RWPE2 (cell line): ENCODE data around the gene APRT.

Experiments
- ATAC-seq: fragments of 200-7000 bp; cut with Tn5 transposase; 3 replicates; pipeline ENCODE4 v1.9.1; 2021; ENCODE audit warnings: low read depth
- DNase-seq: peaks from one replicate; pipeline ENCODE4 v3.0.0-alpha.2; 2020; ENCODE audit warnings: low spot score
- H3K27ac ChIP-seq: fragments of 450-650 bp; 2 replicates; pipeline ENCODE4 v1.5.1; 2017; ENCODE audit warnings: mild to moderate bottlenecking; ENCODE audit not compliant: poor library complexity, severe bottlenecking
- H3K27me3 ChIP-seq: fragments of 250-450 bp; sonication (Bioruptor Pico); 2 replicates; pipeline ENCODE4 v1.5.1; 2021; ENCODE audit warnings: mild to moderate bottlenecking, moderate library complexity; ENCODE audit not compliant: insufficient read depth, poor library complexity, severe bottlenecking
- H3K36me3 ChIP-seq: fragments of 250-450 bp; sonication (Bioruptor Pico); 2 replicates; pipeline ENCODE4 v1.5.1; 2020; ENCODE audit warnings: low read depth, mild to moderate bottlenecking, moderate library complexity
- H3K4me1 ChIP-seq: fragments of 250-450 bp; sonication (Bioruptor Pico); 2 replicates; pipeline ENCODE4 v1.5.1; 2021; ENCODE audit warnings: mild to moderate bottlenecking, moderate library complexity; ENCODE audit not compliant: insufficient read depth, poor library complexity, severe bottlenecking
- H3K4me3 ChIP-seq: fragments of 250-450 bp; sonication (Bioruptor Pico); 2 replicates; pipeline ENCODE4 v1.5.1; 2021; ENCODE audit warnings: mild to moderate bottlenecking, moderate library complexity; ENCODE audit not compliant: severe bottlenecking
- H3K9me3 ChIP-seq: fragments of 250-450 bp; sonication (Bioruptor Pico); 2 replicates; pipeline ENCODE4 v1.5.1; 2021; ENCODE audit warnings: mild to moderate bottlenecking, moderate library complexity; ENCODE audit not compliant: severe bottlenecking
- CTCF ChIP-seq: fragments of 450-650 bp; IDR thresholded peaks from one replicate; pipeline ENCODE4 v1.5.1; 2017; ENCODE audit warnings: mild to moderate bottlenecking, moderate library complexity; ENCODE audit not compliant: poor library complexity, severe bottlenecking

APRT gene

GRCh38 chr16:88839745-88840599, 28.2 kb upstream of the APRT start:
- ATAC-seq: no peak

DNA sequence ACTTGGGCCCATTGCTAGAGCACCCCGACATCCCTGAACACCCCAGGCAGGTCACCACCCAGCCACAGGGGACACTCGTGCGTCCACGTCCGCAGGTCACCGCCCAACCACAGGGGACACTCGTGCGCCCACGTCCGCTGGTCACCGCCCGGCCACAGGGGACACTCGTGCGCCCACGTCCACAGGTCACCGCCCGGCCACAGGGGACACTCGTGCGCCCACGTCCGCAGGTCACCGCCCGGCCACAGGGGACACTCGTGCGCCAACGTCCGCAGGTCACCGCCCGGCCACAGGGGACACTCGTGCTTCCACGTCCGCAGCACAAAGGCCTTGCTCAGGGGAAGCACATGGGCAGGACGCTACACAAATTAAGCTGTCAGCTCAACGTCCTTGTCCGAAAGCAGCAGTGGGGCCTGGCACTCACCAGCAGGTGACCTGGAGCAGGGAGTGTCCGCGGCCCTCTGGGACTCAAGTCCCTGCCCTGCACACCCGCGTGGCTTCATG, 27.4 kb upstream of the APRT start:
- Histone ChIP-seq H3K27me3 (no peaks in the 10 kb centered on the region), H3K4me3 (no peak overlapping the region), H3K36me3 (peaks cover 7% of the 10 kb centered on the region; the same call in 1 of the 2 replicates), H3K9me3 (no peaks in the 10 kb centered on the region), H3K4me1 (no peaks in the 10 kb centered on the region), H3K27ac (no peak overlapping the region)
- ATAC-seq (no peak), DNase-seq (no peak)
- TF ChIP-seq CTCF: no peak

More at GRCh38 chr16:88839745-88840599, 28.2 kb upstream of the APRT start:
- no peak for DNase-seq
- Histone ChIP-seq H3K27me3 (no peaks in the 10 kb centered on the region), H3K36me3 (peaks cover 7% of the 10 kb centered on the region; the same call in 1 of the 2 replicates), H3K9me3 (no peaks in the 10 kb centered on the region), H3K4me3 (no peak overlapping the region), H3K27ac (no peak overlapping the region), H3K4me1 (no peaks in the 10 kb centered on the region)
- TF ChIP-seq CTCF: no peak

DNA sequence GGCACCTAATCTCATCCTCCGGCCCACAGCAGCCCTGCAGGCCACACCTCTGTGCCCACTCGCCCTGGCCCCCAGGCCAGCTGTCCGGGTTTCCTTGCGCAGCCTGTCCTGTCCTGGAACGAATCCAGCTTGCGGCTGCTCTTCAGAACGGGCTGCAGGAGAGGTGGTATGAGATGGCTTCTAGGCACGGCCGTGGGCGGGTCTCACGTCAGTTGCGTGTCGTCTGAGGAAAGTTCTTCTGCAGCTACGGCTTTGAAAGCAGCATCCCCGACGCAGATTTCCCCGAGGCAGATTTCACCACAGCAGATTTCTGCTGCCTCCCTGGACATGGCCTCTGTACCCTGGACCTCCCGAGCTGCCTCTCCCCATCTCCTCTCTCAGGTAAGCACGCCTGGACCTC, 26.8 kb upstream of the APRT start:
- TF ChIP-seq CTCF: no peak
- ATAC-seq (no peak), DNase-seq (no peak)
- no peaks in the 10 kb centered on the region for H3K9me3 ChIP-seq
- H3K4me3 ChIP-seq: no peak overlapping the region
- H3K4me1 ChIP-seq: no peaks in the 10 kb centered on the region
- no peak overlapping the region for H3K27ac ChIP-seq
- peaks cover 7% of the 10 kb centered on the region; the same call in 1 of the 2 replicates for H3K36me3 ChIP-seq
- H3K27me3 ChIP-seq: no peaks in the 10 kb centered on the region

GRCh38 chr16:88837806-88838205, 26.1 kb upstream of the APRT start:
- no peak for TF ChIP-seq CTCF
- H3K9me3 ChIP-seq: no peaks in the 10 kb centered on the region
- DNase-seq (no peak), ATAC-seq (no peak)
- no peak overlapping the region for H3K4me3 ChIP-seq
- no peak overlapping the region for H3K27ac ChIP-seq
- no peaks in the 10 kb centered on the region for H3K4me1 ChIP-seq
- H3K36me3 ChIP-seq: peaks cover 7% of the 10 kb centered on the region; the same call in 1 of the 2 replicates
- H3K27me3 ChIP-seq: no peaks in the 10 kb centered on the region

DNA sequence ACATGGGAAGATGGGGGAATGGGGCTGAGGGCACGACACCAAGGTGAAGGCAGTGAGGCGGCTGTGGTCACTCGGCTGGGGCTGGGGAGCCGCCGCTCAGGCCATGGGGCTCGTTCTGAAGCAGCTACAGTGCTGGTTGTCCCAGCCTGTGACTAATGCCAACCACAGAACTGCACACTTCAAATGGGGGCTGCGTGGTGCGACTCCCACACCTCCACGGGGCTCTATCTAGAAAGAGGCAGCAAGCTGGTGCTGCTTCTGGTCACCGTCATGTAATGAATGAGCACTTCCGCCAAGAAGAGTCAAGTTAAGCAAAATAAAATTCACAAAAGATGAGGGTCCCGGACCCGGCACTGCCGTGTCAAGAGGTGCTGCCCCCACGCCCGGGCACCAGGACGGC, 25.1 kb upstream of the APRT start:
- no peaks in the 10 kb centered on the region for H3K27me3 ChIP-seq
- peaks cover 6% of the 10 kb centered on the region for H3K4me1 ChIP-seq
- H3K36me3 ChIP-seq: peaks cover 7% of the 10 kb centered on the region; the same call in 1 of the 2 replicates
- H3K27ac ChIP-seq: no peak overlapping the region
- no peak for DNase-seq
- no peaks in the 10 kb centered on the region for H3K9me3 ChIP-seq
- no peak overlapping the region for H3K4me3 ChIP-seq
- no peak for TF ChIP-seq CTCF
- ATAC-seq: no peak
